ENCODE measurements around the gene RREB1.

Gene RREB1

GRCh38 chr6:7196019-7196402 is 88.2 kb downstream of the RREB1 start:
- DNase-seq = no peak

GRCh38 chr6:7196685-7197283 is 89.0 kb downstream of the RREB1 start:
- no peak for DNase-seq

GRCh38 chr6:7197747-7198146 is 90.0 kb downstream of the RREB1 start:
- no peak for DNase-seq

GRCh38 chr6:7198833-7199800 is 91.4 kb downstream of the RREB1 start:
- no peak for DNase-seq

DNA sequence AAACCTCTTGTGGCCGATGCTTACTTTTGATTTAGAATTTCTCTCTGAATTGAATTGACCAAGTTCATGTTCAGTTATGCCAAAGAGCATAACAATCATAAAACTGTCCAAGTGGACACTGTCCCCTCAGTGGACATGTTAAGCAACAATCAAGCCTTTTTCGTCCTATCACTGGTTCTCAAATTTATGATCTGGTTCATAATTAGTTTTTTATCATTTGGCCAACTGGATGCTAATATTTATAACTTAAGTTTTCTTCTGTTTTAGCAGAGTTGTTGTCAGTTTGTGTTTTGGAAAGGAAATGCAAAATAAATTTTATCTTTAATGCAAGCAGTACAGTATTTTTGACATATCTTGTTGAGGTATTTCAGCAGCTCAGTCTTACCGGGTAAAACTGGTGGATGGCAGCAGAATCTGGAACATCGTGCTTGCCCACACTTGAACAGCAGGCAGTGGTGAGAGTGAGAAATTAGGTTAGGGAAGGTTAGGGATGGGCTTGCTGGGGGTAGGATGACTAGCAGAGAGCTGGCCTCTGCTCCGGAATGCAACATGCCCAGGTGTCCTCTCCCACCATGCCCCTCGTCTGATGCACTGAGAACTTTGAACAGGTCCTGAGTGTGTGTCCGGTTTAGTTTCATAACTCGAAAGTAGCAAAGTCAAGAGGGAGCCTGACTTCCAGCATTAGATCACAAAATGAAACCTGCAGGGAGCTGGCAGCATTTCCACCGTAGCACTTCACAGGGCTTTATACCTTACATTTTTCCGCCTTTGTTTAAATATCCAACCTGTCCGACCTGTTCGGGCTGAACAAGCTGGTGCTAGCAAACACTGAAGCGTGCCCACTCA is 93.1 kb downstream of the RREB1 start:
- DNase-seq = no peak

DNA sequence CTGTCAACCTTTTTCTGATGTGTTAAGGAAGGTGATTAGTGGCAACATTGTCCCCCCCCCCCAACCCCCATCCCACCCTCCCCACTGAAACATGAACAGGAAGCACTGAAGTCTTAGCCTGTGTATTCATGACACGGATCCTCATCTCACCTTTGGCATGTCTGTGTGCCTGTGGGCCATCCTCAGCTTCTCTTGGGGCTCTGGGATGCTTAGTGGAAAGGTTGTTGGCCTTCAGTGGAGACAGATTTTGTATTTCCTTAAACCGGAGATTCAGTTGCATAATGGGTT is 93.6 kb downstream of the RREB1 start:
- DNase-seq = no peak

- no peak for DNase-seq
Measured at GRCh38 chr6:7201732-7202541, 94.2 kb downstream of the RREB1 start.

- DNase-seq = no peak
Measured at GRCh38 chr6:7202950-7203349, 95.2 kb downstream of the RREB1 start.

GRCh38 chr6:7203939-7204338 is 96.2 kb downstream of the RREB1 start:
- no peak for DNase-seq

DNA sequence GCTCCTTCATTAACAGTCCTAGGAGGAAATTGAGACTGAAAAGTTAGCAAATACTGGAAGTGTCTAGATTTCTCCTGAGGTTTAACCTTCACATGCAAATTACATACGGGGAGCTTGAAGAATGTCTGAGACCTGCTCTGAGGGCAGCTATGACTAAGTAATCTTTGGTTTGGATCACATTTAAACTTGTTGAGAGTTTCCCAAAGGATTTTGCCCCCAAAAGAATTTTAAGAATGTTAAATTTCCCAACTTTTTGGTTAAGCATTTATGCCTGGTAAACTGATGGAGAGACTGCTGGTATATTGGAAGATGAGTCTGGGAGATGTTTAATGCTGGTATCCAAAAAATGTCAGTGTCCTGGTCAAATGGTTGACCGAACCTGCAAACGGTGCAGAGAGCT is 97.0 kb downstream of the RREB1 start:
- no peak for DNase-seq

GRCh38 chr6:7207720-7208119 is 100.0 kb downstream of the RREB1 start:
- no peak for DNase-seq

- no peak for DNase-seq
Measured at GRCh38 chr6:7213416-7213815, 105.7 kb downstream of the RREB1 start.

DNA sequence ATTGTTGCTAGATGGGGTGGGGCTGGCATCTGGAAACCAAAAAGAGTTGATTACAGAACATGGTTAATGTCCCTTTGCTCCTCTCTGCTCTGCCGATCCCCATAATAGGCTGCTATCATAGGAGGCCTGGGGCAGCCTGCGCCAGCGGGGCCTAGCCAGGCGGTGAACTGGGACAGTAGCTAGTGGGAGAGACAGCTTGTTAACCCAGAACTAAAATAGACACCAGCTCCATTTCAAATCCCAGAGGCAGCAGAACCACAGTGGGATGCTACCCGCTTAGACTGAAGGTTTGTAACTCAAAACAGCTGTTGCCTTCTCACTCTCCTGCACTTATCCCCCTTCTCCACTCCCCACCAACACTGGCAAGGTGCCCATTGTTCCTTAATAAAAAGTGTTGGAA is 106.7 kb downstream of the RREB1 start:
- DNase-seq = no peak

DNA sequence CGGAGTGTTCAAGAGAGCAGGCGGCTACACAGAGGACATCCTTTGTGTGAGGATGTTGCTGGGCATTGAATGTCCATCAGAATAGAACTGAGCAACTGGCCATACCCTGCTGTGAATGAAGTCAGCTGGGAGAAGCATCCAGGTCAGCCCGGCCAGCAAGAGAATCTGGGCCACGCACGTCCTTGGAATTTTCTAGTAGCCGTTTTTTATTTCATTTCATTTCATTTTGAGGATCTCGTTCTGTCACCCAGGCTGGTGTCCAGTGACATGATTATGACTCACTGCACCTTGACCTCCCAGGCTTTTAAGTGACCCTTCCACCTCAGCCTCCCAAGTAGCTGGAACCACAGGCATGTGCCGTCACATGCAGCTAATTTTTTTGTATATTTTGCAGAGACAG is 107.4 kb downstream of the RREB1 start:
- no peak for DNase-seq

DNA sequence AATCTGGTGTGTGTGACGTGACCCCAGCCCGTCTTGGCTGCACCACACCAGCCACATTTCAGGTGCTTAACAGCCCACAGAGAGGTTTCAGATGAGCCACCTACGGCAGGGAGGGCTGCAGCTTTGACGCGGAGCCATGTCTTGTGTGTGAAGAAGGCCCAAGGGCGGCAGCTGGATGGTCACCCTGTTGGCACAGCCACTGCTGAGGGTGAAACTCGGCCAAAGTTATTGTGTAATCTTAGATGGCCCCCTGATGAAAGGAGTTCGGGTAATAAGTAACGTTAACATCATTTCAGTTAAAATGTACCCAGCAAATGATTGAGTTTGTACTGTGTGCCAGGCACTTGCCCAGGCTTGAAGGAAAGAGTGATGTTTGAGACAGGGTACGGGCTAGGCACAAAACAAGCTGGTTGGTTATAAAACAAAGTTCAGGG is 108.1 kb downstream of the RREB1 start:
- no peak for DNase-seq

DNA sequence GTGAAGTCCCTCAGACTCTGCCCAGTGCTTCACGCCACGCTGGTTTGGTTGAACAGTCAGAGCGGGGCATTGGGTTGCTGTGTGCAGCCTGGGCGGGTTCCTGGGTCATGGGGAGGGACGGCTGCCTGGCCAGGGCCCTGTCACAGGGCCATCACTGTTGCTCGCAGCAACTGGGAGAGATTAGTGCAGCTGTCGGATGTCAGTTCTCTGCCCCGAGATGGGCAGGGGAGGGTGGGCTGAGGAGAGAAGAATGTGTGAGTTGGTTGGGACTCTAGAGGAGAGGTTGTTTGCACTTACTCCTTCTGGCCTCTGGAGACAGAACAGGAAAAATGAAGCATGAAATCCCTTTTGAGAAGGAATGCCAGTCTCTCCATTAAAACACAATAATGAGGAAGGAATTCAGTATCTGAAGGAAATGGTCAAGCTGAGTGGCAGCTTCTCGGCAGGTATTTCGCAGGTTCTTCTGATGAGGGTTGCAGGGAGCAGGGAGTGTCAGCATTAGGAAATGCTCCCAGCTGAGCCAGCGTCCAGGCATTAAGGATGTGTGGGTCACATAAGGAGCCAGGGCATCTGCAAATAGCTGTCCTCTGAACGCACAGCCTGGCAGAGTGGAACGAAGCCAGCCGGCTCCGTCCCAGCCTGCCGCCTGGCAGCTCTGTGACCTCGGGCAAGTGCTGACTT is 109.3 kb downstream of the RREB1 start:
- DNase-seq = no peak

- no peak for DNase-seq
Measured at GRCh38 chr6:7218406-7218988, 110.7 kb downstream of the RREB1 start.

GRCh38 chr6:7219310-7219709 is 111.5 kb downstream of the RREB1 start:
- DNase-seq = no peak

DNA sequence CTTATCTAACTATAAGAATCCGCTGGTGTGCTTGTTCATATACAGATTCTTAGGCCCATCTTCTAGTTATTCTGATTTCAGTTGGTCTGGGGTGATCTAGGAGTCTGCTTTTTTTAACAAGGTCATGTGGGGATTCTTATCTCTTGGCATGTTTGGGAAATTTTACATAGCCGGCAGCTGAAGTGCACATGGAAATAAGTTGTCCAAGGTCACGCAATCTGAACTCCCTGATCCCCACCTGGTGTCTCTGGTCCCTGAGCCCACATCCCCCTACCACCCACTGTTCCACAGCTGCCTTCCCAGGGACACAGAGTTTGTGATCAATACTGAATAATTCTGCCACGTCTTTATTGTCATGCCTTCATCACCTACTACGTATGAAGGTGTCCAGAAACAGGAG is 114.4 kb downstream of the RREB1 start:
- no peak for DNase-seq

GRCh38 chr6:7224731-7225130 is 117.0 kb downstream of the RREB1 start:
- DNase-seq = no peak

- no peak for DNase-seq
Measured at GRCh38 chr6:7228662-7229375, 121.1 kb downstream of the RREB1 start.
